ENCODE data around the gene MEI4.

The MEI4 gene

DNA sequence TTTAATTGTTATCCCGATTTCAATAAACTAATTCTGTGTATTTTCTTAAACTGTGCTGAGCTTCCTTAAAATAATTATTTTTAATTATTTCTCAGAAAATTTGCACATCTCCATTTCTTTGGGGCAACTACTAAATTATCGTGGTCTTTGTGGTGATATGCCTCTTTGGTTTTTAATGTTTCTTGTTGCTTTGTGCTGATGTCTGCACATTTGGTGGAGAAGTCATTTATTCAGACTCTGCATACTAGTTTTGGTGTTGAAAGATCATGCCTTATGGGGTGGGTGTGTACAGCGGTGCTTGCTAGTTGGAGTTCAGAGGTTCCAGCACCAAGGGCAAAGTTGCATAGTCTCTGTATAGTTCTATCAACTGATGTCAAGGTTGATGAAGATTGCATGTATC lies 253.2 kb downstream of the MEI4 start:
- no peaks in the 10 kb centered on the region for H3K4me1 Mint-ChIP-seq
- no peak overlapping the region for H3K4me3 Mint-ChIP-seq

GRCh38 chr6:77910826-77911225 lies 258.0 kb downstream of the MEI4 start:
- no peak for DNase-seq
- Mint-ChIP-seq H3K27me3 (ENCODE audit: low read depth, poor library complexity) (no peaks in the 10 kb centered on the region), H3K4me1 (no peaks in the 10 kb centered on the region), H3K4me3 (no peak overlapping the region), H3K36me3 (ENCODE audit: low read depth) (no peaks in the 10 kb centered on the region), H3K9me3 (peaks cover 45% of the 10 kb centered on the region), H3K27ac (no peak overlapping the region)
- no peak for TF ChIP-seq CTCF (IDR thresholded peaks at IDR 0.05)

More for the DNA sequence above, 253.2 kb downstream of the MEI4 start:
- Mint-ChIP-seq H3K27me3 (ENCODE audit: low read depth, poor library complexity) (no peaks in the 10 kb centered on the region), H3K36me3 (ENCODE audit: low read depth) (no peaks in the 10 kb centered on the region), H3K9me3 (peaks cover 15% of the 10 kb centered on the region), H3K27ac (no peak overlapping the region)
- no peak for DNase-seq
- no peak for TF ChIP-seq CTCF (IDR thresholded peaks at IDR 0.05)

DNA sequence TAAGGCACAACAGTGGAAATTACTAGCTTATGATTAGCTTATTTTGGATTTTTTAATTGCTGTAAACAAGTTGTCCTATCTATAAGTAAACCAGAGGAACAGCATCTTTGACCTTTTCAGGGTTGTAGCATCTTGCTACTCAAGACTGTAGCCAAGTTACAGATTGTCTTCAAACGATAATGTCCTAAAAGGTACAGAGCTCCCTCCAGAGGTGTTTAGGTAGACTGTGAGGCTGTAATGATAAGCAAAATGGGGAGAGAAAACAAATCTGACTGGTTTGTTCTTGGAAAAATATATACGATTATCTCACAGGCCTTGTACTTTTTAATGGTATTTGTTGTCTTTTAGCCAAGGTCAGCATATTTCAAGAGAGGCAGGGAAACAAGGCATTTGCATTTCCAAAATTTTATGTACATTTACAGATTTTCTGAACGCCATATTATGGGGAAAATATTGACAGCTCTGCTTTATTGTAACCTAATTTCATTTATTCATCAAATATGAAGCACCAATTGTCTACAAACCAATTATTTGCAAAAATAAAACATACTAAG lies 273.4 kb downstream of the MEI4 start:
- Mint-ChIP-seq H3K9me3 (no peaks in the 10 kb centered on the region), H3K4me3 (no peak overlapping the region), H3K27ac (no peak overlapping the region), H3K27me3 (ENCODE audit: low read depth, poor library complexity) (no peaks in the 10 kb centered on the region), H3K36me3 (ENCODE audit: low read depth) (no peaks in the 10 kb centered on the region), H3K4me1 (no peaks in the 10 kb centered on the region)
- no peak for TF ChIP-seq CTCF (IDR thresholded peaks at IDR 0.05)
- DNase-seq = no peak

GRCh38 chr6:77930382-77930781 lies 277.5 kb downstream of the MEI4 start:
- H3K27me3 Mint-ChIP-seq (ENCODE audit: low read depth, poor library complexity) = no peaks in the 10 kb centered on the region
- no peaks in the 10 kb centered on the region for H3K36me3 Mint-ChIP-seq (ENCODE audit: low read depth)
- no peak overlapping the region for H3K27ac Mint-ChIP-seq
- H3K4me3 Mint-ChIP-seq = no peak overlapping the region
- TF ChIP-seq CTCF (IDR thresholded peaks at IDR 0.05) = no peak
- no peaks in the 10 kb centered on the region for H3K4me1 Mint-ChIP-seq
- no peak for DNase-seq
- no peaks in the 10 kb centered on the region for H3K9me3 Mint-ChIP-seq

DNA sequence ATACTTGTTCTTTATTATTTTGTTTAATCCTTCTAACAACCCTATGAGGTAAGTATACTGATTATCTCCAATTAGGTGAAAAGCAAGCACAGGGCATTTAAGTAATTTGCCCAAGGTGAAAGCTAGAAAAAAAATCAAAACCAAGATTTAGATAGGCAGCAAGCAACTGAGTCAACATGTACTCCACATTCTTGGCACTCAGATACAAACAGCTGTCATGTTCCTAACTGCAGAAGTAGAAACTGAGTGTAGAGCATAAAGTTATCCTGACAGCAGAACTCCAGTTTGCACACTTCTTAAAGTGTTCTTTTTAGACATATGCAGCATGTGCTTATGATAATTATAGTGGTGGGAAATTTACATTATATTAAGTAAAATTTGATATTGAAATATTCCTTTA lies 278.1 kb downstream of the MEI4 start:
- Mint-ChIP-seq H3K27ac (no peak overlapping the region), H3K27me3 (ENCODE audit: low read depth, poor library complexity) (no peaks in the 10 kb centered on the region), H3K9me3 (no peaks in the 10 kb centered on the region), H3K4me3 (no peak overlapping the region), H3K4me1 (no peaks in the 10 kb centered on the region), H3K36me3 (ENCODE audit: low read depth) (no peaks in the 10 kb centered on the region)
- DNase-seq = no peak
- no peak for TF ChIP-seq CTCF (IDR thresholded peaks at IDR 0.05)

GRCh38 chr6:77962070-77962469 lies 309.2 kb downstream of the MEI4 start:
- peaks cover 22% of the 10 kb centered on the region for H3K9me3 Mint-ChIP-seq
- H3K4me3 Mint-ChIP-seq = no peak overlapping the region
- TF ChIP-seq CTCF (IDR thresholded peaks at IDR 0.05) = no peak
- H3K36me3 Mint-ChIP-seq (ENCODE audit: low read depth) = no peaks in the 10 kb centered on the region
- no peak overlapping the region for H3K27ac Mint-ChIP-seq
- H3K4me1 Mint-ChIP-seq = no peaks in the 10 kb centered on the region
- no peak for DNase-seq
- H3K27me3 Mint-ChIP-seq (ENCODE audit: low read depth, poor library complexity) = peaks cover 3% of the 10 kb centered on the region
